ENCODE data around the gene F2RL1. TPM values are rescaled to one million over a fixed set of nuclear protein-coding genes. Genes with fewer than 3 reads are reported as not detected.
"Not testable (repeated sequence)": the region's sequence is repeated elsewhere in the genome, so short reads cannot be mapped to it uniquely, and the experiment has no call there.

Gene F2RL1
- total RNA-seq, 1 donor from 2014 or later = 0.76 TPM

- no peak for ATAC-seq
- intact Hi-C loops (cut with DNase I) = no loop called here
- DNase-seq (ENCODE audit: low spot score) = no peak
Measured at GRCh38 chr5:76836585-76836984, 17.8 kb downstream of the F2RL1 start.

- DNase-seq (ENCODE audit: low spot score) = no peak
Measured at GRCh38 chr5:76838481-76839261, 19.8 kb downstream of the F2RL1 start.

GRCh38 chr5:76841361-76841760, 22.5 kb downstream of the F2RL1 start:
- ATAC-seq (no peak), DNase-seq (ENCODE audit: low spot score) (no peak)
- intact Hi-C loops (cut with DNase I) = no loop called here

More at GRCh38 chr5:76838481-76839261, 19.8 kb downstream of the F2RL1 start:
- intact Hi-C loops (cut with DNase I) = no loop called here
- no peak for ATAC-seq

GRCh38 chr5:76845890-76846289, 27.1 kb downstream of the F2RL1 start:
- no peak for DNase-seq (ENCODE audit: low spot score)
- intact Hi-C loops (cut with DNase I) = no loop called here
- ATAC-seq = no peak

GRCh38 chr5:76849419-76850291, 30.8 kb downstream of the F2RL1 start, which contains the start of gene S100Z:
Gene S100Z (plus strand): TSS chr5:76850014. CDS start chr5:76875360, 25,346 bp downstream.
- intact Hi-C loops (cut with DNase I) = no loop called here
- DNase-seq (ENCODE audit: low spot score) (no peak), ATAC-seq (no peak)

GRCh38 chr5:76850543-76851145, 31.8 kb downstream of the F2RL1 start:
- no peak for DNase-seq (ENCODE audit: low spot score)
- ATAC-seq = no peak
- intact Hi-C loops (cut with DNase I) = no loop called here

- no peak for DNase-seq (ENCODE audit: low spot score)
- no peak for ATAC-seq
Measured at GRCh38 chr5:76851728-76852369, 33.0 kb downstream of the F2RL1 start.

DNA sequence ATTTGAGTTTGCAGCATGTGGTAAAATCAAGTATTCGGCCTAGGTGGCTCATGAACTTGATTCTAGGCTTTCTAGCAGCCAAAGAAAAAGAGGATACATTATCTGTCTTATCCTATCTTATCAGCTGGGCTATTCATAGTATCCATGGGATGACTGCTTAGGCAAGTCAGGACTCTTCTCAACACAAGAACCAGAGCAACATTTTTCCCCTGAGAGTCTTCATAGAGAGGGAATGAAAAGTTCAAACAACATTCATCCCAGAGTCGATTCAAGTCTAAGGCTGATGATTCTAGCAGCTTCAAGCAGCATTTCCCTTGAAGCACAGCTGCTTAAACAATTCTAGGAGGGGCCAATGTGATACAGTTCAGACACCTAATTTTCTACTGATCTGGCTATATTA, 33.9 kb downstream of the F2RL1 start:
- ATAC-seq = no peak
- no peak for DNase-seq (ENCODE audit: low spot score)

More at GRCh38 chr5:76851728-76852369, 33.0 kb downstream of the F2RL1 start:
- intact Hi-C loops (cut with DNase I) = no loop called here

DNA sequence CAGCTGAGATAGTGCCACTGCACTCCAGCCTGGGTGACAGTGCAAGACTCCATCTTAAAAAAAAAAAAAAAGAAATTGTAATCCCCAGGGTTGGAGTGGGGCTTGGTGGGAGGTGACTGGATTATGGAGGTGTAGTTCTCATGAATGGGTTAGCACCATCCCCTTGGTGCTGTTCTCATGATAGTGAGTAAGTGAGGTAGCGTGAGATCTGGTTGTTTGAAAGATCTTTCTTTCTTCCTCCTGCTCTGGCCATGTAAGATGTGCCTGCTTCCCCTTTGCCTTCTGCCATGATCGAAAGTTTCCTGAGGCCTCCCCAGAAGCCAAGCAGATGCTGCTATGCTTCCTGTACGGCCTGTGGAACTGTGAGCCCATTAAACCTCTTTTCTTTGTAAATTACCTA, 34.9 kb downstream of the F2RL1 start:
- DNase-seq (ENCODE audit: low spot score); intact Hi-C loops (cut with DNase I); ATAC-seq: not testable (repeated sequence)

More for the DNA sequence above, 33.9 kb downstream of the F2RL1 start:
- intact Hi-C loops (cut with DNase I) = no loop called here

DNA sequence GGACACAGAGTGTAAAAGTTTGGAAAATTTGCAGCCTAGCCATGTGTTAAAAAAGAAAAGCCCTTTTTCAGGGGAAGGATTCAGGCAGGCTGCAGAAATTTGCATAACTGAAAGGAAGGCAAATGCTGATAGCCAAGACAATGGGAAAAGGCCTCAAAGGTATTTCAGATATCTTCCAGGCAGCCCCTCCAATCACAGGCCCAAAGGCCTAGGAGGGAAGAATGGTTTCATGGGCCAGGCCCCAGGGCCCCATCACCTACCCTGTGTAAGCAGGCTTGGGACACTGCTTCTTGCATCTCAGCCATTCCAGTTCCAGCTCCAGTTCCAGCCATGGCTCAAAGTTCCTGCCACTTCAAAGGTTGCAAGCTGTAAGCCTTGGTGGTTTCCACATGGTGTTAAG, 35.8 kb downstream of the F2RL1 start:
- DNase-seq (ENCODE audit: low spot score) (no peak), ATAC-seq (no peak)
- intact Hi-C loops (cut with DNase I) = no loop called here

DNA sequence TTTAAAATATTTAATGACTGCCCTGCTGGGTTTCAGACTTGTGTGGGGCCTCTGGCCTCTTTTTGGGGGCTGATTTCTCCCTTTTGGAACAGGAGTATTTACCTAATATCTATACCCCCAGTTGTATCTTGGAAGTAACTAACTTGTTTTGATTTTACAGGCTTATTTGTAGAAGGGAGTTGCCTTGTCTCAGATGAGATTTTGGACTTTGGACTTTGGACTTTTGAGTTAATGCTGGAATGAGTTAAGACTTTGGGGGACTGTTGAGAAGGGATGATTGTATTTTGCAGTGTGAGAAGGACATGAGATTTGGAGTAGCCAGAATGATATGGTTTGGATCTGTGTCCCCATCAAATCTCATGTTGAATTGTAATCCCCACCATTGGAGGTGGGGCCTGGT, 36.7 kb downstream of the F2RL1 start:
- ATAC-seq; intact Hi-C loops (cut with DNase I); DNase-seq (ENCODE audit: low spot score): not testable (repeated sequence)

- intact Hi-C loops (cut with DNase I) = no loop called here
- DNase-seq (ENCODE audit: low spot score) (no peak), ATAC-seq (peak; percentile 74)
Measured at GRCh38 chr5:76855961-76856360, 37.1 kb downstream of the F2RL1 start.

DNA sequence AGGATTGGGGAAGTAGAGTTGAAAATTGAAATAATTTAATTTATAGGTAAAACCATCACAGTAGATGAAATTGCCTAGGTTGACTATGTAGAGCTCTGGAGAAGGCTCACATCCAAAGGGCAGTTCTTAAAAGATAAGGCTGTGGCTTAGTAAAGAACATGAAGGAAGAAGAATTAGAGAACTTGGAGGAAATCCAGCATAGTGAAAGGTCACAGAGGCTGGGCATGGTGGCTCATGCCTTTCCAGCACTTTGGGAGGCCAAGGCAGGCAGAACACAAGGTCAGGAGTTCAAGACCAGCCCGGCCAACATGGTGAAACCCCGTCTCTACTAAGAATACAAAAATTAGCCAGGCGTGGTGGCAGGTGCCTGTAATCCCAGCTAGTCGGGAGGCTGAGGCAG, 38.0 kb downstream of the F2RL1 start:
- DNase-seq (ENCODE audit: low spot score); intact Hi-C loops (cut with DNase I); ATAC-seq: not testable (repeated sequence)

GRCh38 chr5:76859591-76860247, 40.9 kb downstream of the F2RL1 start:
- DNase-seq (ENCODE audit: low spot score) (no peak), ATAC-seq (peak; percentile 20)
- intact Hi-C loops (cut with DNase I) = no loop called here

DNA sequence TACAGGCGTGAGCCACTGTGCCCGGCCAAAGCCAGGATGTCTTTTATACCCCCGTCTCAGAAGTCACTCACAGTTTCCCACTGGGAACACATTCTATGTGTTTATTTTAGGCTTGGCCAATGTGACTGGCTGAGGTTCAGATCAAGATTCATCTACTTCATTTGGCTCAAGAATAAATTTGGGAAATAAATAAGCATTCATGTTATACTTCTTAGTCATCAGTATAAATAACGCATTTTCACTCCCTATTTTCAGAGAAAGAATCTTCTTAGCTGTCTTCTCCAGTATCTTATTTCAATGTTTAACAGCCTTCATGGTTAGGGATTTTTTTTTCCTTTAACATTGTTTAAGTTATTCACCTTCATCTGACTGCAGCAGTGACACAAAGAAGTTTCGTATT, 42.8 kb downstream of the F2RL1 start:
- intact Hi-C loops (cut with DNase I) = no loop called here
- DNase-seq (ENCODE audit: low spot score) (no peak), ATAC-seq (no peak)

GRCh38 chr5:76863001-76863400, 44.2 kb downstream of the F2RL1 start:
- no peak for DNase-seq (ENCODE audit: low spot score)
- intact Hi-C loops (cut with DNase I) = no loop called here
- no peak for ATAC-seq

GRCh38 chr5:76866503-76866902, 47.7 kb downstream of the F2RL1 start:
- intact Hi-C loops (cut with DNase I) = no loop called here
- DNase-seq (ENCODE audit: low spot score) (no peak), ATAC-seq (no peak)

- DNase-seq (ENCODE audit: low spot score) (no peak), ATAC-seq (no peak)
- intact Hi-C loops (cut with DNase I) = no loop called here
Measured at GRCh38 chr5:76867038-76867437, 48.2 kb downstream of the F2RL1 start.
